ENCODE measurements around the gene WASHC4. TPM values are rescaled to one million over a fixed set of nuclear protein-coding genes. Genes with fewer than 3 reads are reported as not detected.

The WASHC4 gene
- total RNA-seq, 1 experiment from 2014 or later, result 39.1 TPM

DNA sequence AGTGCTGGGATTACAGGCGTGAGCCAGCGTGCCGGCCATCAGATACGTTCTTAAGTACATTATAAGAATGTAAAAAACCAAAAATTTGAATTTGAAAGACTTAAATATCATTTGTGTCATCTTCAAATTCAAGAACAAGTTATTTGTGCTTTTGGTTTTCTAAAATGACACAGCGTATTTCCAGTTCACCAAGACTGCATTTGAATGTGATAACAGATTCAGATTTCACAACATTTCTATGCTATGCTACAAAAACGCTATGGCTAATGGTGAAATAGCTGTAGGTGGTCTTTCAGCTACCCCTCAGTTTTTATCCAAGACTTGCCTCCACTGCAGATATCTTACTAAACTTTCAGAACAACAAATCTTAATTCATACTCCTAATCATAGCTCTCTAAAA is 81.8 kb downstream of the WASHC4 start:
- CTCF ChIA-PET, result no interaction called here
- POLR2A ChIA-PET (ENCODE audit: low non-redundant PET), result no interaction called here

DNA sequence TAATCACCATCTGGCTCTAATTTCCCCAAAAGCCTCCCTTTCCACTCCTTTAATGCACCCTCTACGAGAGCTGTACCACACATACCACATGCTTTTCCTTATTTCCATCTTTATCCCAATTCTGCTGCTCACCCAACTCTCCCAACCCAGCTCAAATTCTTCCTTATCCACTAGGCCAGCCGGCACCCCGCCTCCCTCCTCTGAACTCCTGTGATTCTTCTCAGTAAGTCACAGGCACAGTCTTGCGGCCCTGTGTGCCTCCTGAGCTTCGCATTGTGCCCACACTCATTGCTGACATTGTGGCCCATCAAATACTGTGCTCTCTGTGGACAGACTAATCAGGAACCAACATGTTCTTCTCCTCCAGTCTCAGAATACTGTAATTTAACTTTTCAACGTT is 83.0 kb downstream of the WASHC4 start:
- intact Hi-C loops (cut with micrococcal nuclease; ENCODE audit: unreplicated experiment), result no loop called here
- POLR2A ChIA-PET (ENCODE audit: low non-redundant PET), result no interaction called here
- no TSS peak for BruUV-seq (replicated peaks)
- no peak overlapping the region for H3K27ac ChIP-seq (ENCODE audit: low read depth, low read length, poor library complexity, severe bottlenecking)
- no peaks in the 10 kb centered on the region for H3K4me1 ChIP-seq (ENCODE audit: insufficient read depth, low read length, poor library complexity, severe bottlenecking)
- H3K9me3 ChIP-seq (ENCODE audit: low read depth, low read length, poor library complexity, severe bottlenecking), result no peaks in the 10 kb centered on the region
- TF ChIP-seq, protein P1, sequence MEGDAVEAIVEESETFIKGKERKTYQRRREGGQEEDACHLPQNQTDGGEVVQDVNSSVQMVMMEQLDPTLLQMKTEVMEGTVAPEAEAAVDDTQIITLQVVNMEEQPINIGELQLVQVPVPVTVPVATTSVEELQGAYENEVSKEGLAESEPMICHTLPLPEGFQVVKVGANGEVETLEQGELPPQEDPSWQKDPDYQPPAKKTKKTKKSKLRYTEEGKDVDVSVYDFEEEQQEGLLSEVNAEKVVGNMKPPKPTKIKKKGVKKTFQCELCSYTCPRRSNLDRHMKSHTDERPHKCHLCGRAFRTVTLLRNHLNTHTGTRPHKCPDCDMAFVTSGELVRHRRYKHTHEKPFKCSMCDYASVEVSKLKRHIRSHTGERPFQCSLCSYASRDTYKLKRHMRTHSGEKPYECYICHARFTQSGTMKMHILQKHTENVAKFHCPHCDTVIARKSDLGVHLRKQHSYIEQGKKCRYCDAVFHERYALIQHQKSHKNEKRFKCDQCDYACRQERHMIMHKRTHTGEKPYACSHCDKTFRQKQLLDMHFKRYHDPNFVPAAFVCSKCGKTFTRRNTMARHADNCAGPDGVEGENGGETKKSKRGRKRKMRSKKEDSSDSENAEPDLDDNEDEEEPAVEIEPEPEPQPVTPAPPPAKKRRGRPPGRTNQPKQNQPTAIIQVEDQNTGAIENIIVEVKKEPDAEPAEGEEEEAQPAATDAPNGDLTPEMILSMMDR (conservative IDR thresholded peaks at IDR 0.05; ENCODE audit: low read depth, low read length), result no peak
- TF ChIP-seq EZH2 (IDR thresholded peaks at IDR 0.05; ENCODE audit: borderline replicate concordance, low read depth, low read length, poor library complexity, severe bottlenecking), result no peak
- H3K27me3 ChIP-seq (replicated peaks; ENCODE audit: insufficient read depth, low read depth, low read length, poor library complexity), result no peaks in the 10 kb centered on the region
- peaks cover 22% of the 10 kb centered on the region for H3K36me3 ChIP-seq (ENCODE audit: insufficient read depth, low read length, poor library complexity, severe bottlenecking)
- CTCF ChIA-PET, result no interaction called here
- no peak for DNase-seq (ENCODE audit: low spot score)
- no peak overlapping the region for H3K4me3 ChIP-seq (ENCODE audit: low read depth, low read length, poor library complexity, severe bottlenecking)

More for the DNA sequence above, 81.8 kb downstream of the WASHC4 start:
- no peak for TF ChIP-seq EZH2 (IDR thresholded peaks at IDR 0.05; ENCODE audit: borderline replicate concordance, low read depth, low read length, poor library complexity, severe bottlenecking)
- TF ChIP-seq, protein P1 (conservative IDR thresholded peaks at IDR 0.05; ENCODE audit: low read depth, low read length), result no peak
- DNase-seq (ENCODE audit: low spot score), result no peak
- no peak overlapping the region for H3K27ac ChIP-seq (ENCODE audit: low read depth, low read length, poor library complexity, severe bottlenecking)
- H3K36me3 ChIP-seq (ENCODE audit: insufficient read depth, low read length, poor library complexity, severe bottlenecking), result peaks cover 21% of the 10 kb centered on the region
- no peaks in the 10 kb centered on the region for H3K4me1 ChIP-seq (ENCODE audit: insufficient read depth, low read length, poor library complexity, severe bottlenecking)
- intact Hi-C loops (cut with micrococcal nuclease; ENCODE audit: unreplicated experiment), result no loop called here
- H3K4me3 ChIP-seq (ENCODE audit: low read depth, low read length, poor library complexity, severe bottlenecking), result no peak overlapping the region
- BruUV-seq (replicated peaks), result no TSS peak
- no peaks in the 10 kb centered on the region for H3K9me3 ChIP-seq (ENCODE audit: low read depth, low read length, poor library complexity, severe bottlenecking)
- no peaks in the 10 kb centered on the region for H3K27me3 ChIP-seq (replicated peaks; ENCODE audit: insufficient read depth, low read depth, low read length, poor library complexity)

DNA sequence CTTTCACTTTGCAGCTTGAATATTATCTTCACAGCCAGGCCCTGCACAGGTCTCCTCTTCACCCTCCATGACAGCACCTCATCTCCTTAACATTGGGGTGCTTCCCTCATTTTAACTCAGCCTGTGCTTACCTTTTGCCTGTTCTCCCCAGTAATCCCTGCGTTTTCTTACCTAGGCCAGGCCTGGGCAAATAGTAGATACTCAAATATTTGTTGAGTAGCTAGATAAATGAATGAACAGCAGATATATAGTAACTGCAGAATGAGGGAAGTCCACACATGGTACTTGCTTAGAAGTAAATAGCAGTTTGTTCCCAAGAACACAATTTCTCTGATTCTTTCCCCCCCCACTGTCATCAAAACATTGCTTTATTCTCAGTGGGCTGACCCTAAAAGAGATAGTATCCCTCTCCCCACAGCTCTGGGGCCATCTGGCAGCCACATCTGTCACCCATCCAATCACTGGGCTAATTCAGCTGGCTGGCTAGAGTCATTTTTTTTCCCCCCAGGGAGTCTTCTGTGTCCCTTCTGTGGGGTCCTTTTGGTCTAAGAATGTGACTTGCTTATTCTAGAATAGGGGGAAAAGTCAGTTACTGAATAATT is 85.2 kb downstream of the WASHC4 start:
- Histone ChIP-seq H3K9me3 (ENCODE audit: low read depth, low read length, poor library complexity, severe bottlenecking) (no peaks in the 10 kb centered on the region), H3K27ac (ENCODE audit: low read depth, low read length, poor library complexity, severe bottlenecking) (no peak overlapping the region), H3K4me1 (ENCODE audit: insufficient read depth, low read length, poor library complexity, severe bottlenecking) (no peaks in the 10 kb centered on the region), H3K4me3 (ENCODE audit: low read depth, low read length, poor library complexity, severe bottlenecking) (no peak overlapping the region), H3K27me3 (replicated peaks; ENCODE audit: insufficient read depth, low read depth, low read length, poor library complexity) (no peaks in the 10 kb centered on the region), H3K36me3 (ENCODE audit: insufficient read depth, low read length, poor library complexity, severe bottlenecking) (peaks cover 12% of the 10 kb centered on the region)
- TF ChIP-seq, protein P1 (conservative IDR thresholded peaks at IDR 0.05; ENCODE audit: low read depth, low read length), result no peak
- no peak for TF ChIP-seq EZH2 (IDR thresholded peaks at IDR 0.05; ENCODE audit: borderline replicate concordance, low read depth, low read length, poor library complexity, severe bottlenecking)
- BruUV-seq (replicated peaks), result no TSS peak
- ChIA-PET CTCF (no interaction called here), POLR2A (ENCODE audit: low non-redundant PET) (no interaction called here)
- DNase-seq (ENCODE audit: low spot score), result no peak
- intact Hi-C loops (cut with micrococcal nuclease; ENCODE audit: unreplicated experiment), result no loop called here

All from A673 (cell line).